ENCODE results near the gene FAM72C.
"Not testable (repeated sequence)": the region's sequence is repeated elsewhere in the genome, so short reads cannot be mapped to it uniquely, and the experiment has no call there.

DNA sequence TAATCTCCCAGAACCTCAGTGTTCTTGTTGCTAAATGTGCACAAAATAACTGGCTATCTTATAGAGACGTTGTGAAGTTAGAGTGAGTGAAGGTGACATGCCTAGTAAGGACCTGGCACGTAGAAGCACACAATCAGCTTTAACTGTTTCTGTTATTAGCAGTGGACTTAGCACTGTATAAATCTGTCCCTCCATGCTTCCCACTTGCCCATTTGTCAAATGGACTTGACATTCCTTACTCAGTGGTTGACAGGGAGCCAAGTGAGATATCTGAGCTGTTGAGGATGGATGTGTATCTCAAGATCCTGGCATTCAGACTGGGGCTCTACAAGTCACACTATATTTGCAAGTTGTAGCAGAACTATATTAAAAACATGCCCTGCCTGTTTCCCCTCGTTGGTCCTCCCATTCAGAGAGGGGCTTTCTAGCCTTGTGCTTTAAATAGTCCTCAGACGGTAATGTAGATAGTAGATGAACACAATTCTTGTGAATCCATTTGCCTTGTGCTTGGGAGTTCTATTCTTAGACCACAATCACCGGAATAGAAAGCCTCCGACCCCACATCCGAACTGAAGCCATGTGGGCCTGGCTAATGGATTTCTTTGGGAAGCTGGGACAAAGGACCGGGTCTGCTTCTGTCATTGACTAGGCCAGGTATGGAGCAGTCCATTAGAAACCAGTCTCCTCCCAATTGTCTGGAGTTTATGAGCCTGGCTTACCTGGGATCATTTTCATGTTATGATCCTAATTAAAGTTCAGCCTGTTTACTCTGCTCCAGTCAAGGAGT lies 43.6 kb upstream of the FAM72C start:
- TF ChIP-seq JUN (IDR thresholded peaks at IDR 0.05; ENCODE audit: low read depth, low read length); SP1 (IDR thresholded peaks at IDR 0.05; ENCODE audit: low read depth, low read length); CHD2 (IDR thresholded peaks at IDR 0.05; ENCODE audit: low read length); EZH2 (IDR thresholded peaks at IDR 0.05; ENCODE audit: low read depth, low read length, severe bottlenecking); GTF2F1 (IDR thresholded peaks at IDR 0.05; ENCODE audit: borderline replicate concordance, low read depth, low read length); RAD21 (IDR thresholded peaks at IDR 0.05 in 1 of 2, conservative IDR thresholded peaks at IDR 0.05 in 1 of 2; ENCODE audit: low read depth in 2 of 2, low read length in 2 of 2); POLR2A (IDR thresholded peaks at IDR 0.05; ENCODE audit: control extremely low read depth in 1 of 2, low read depth in 2 of 2, low read length in 2 of 2); BRCA1 (IDR thresholded peaks at IDR 0.05; ENCODE audit: low read depth, low read length): not testable (repeated sequence)
- TF ChIP-seq, protein P1, sequence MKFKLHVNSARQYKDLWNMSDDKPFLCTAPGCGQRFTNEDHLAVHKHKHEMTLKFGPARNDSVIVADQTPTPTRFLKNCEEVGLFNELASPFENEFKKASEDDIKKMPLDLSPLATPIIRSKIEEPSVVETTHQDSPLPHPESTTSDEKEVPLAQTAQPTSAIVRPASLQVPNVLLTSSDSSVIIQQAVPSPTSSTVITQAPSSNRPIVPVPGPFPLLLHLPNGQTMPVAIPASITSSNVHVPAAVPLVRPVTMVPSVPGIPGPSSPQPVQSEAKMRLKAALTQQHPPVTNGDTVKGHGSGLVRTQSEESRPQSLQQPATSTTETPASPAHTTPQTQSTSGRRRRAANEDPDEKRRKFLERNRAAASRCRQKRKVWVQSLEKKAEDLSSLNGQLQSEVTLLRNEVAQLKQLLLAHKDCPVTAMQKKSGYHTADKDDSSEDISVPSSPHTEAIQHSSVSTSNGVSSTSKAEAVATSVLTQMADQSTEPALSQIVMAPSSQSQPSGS (IDR thresholded peaks at IDR 0.05; ENCODE audit: low read length) = not testable (repeated sequence)
- TF ChIP-seq, protein P2, sequence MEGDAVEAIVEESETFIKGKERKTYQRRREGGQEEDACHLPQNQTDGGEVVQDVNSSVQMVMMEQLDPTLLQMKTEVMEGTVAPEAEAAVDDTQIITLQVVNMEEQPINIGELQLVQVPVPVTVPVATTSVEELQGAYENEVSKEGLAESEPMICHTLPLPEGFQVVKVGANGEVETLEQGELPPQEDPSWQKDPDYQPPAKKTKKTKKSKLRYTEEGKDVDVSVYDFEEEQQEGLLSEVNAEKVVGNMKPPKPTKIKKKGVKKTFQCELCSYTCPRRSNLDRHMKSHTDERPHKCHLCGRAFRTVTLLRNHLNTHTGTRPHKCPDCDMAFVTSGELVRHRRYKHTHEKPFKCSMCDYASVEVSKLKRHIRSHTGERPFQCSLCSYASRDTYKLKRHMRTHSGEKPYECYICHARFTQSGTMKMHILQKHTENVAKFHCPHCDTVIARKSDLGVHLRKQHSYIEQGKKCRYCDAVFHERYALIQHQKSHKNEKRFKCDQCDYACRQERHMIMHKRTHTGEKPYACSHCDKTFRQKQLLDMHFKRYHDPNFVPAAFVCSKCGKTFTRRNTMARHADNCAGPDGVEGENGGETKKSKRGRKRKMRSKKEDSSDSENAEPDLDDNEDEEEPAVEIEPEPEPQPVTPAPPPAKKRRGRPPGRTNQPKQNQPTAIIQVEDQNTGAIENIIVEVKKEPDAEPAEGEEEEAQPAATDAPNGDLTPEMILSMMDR (IDR thresholded peaks at IDR 0.05; ENCODE audit: control extremely low read depth in 1 of 3, insufficient read depth in 1 of 3, low read depth in 1 of 3, low read length in 3 of 3) = not testable (repeated sequence)
- TF ChIP-seq, protein P3, sequence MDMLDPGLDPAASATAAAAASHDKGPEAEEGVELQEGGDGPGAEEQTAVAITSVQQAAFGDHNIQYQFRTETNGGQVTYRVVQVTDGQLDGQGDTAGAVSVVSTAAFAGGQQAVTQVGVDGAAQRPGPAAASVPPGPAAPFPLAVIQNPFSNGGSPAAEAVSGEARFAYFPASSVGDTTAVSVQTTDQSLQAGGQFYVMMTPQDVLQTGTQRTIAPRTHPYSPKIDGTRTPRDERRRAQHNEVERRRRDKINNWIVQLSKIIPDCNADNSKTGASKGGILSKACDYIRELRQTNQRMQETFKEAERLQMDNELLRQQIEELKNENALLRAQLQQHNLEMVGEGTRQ (IDR thresholded peaks at IDR 0.05; ENCODE audit: low read length) = not testable (repeated sequence)
